Prostate gland (tissue), 2 donors: ENCODE measurements around the gene C1GALT1.

ENCODE experiments used
- CTCF ChIP-seq, 4 experiments: fragments of 200-600 bp in 2 of 4; fragments of 450-650 bp in 2 of 4; sonication (generic) in 2 of 4; IDR thresholded peaks; 1 replicate in 3 of 4; 2 replicates in 1 of 4; pipeline ENCODE4 v1.5.1; 2016 to 2019; ENCODE audit warnings: antibody characterized with exemption in 4 of 4, mild to moderate bottlenecking in 2 of 4, moderate library complexity in 2 of 4
- POLR2A ChIP-seq: fragments of 450-650 bp; IDR thresholded peaks from one replicate; pipeline ENCODE4 v1.6.1; 2016; ENCODE audit warnings: antibody characterized with exemption, mild to moderate bottlenecking
- POLR2AphosphoS5 ChIP-seq: sonication (generic); formaldehyde crosslinking; IDR thresholded peaks from one replicate; pipeline ENCODE4 v1.6.1; 2017; ENCODE audit warnings: antibody characterized with exemption

GRCh38 chr7:7156663-7157062, 25.7 kb upstream of the C1GALT1 start:
- TF ChIP-seq CTCF (IDR thresholded peaks at IDR 0.05) (no peak), POLR2AphosphoS5 (no peak), POLR2A (no peak)
